ENCODE results near the gene NUDT8.
"Not testable (repeated sequence)": the region's sequence is repeated elsewhere in the genome, so short reads cannot be mapped to it uniquely, and the experiment has no call there.

The NUDT8 gene

GRCh38 chr11:67659651-67660165 is 30.0 kb upstream of the NUDT8 start:
- DNase-seq = not testable (repeated sequence)

- DNase-seq = no peak
These were observed 27.6 kb upstream of the NUDT8 start for GRCh38 chr11:67657300-67657699.

GRCh38 chr11:67656278-67656922 is 26.7 kb upstream of the NUDT8 start:
- DNase-seq = no peak

GRCh38 chr11:67654225-67654624 is 24.5 kb upstream of the NUDT8 start:
- no peak for DNase-seq

GRCh38 chr11:67652965-67653845 is 23.5 kb upstream of the NUDT8 start:
- DNase-seq = no peak

- no peak for DNase-seq
These were observed 22.4 kb upstream of the NUDT8 start for GRCh38 chr11:67651976-67652781.

GRCh38 chr11:67649634-67650510 is 20.1 kb upstream of the NUDT8 start:
- no peak for DNase-seq

- DNase-seq = no peak
These were observed 19.3 kb upstream of the NUDT8 start for GRCh38 chr11:67648796-67649613.

GRCh38 chr11:67648140-67648795 is 18.5 kb upstream of the NUDT8 start:
- DNase-seq = no peak

GRCh38 chr11:67647471-67647870 is 17.7 kb upstream of the NUDT8 start:
- no peak for DNase-seq

GRCh38 chr11:67646535-67647336 is 17.0 kb upstream of the NUDT8 start:
- no peak for DNase-seq

GRCh38 chr11:67645521-67646461 is 16.1 kb upstream of the NUDT8 start:
- no peak for DNase-seq

GRCh38 chr11:67644472-67645418 is 15.0 kb upstream of the NUDT8 start:
- DNase-seq = no peak

GRCh38 chr11:67644042-67644441 is 14.3 kb upstream of the NUDT8 start:
- DNase-seq = no peak

GRCh38 chr11:67642173-67643120 is 12.7 kb upstream of the NUDT8 start:
- DNase-seq = no peak

Data from NCI-H187 (cell line).